Spleen (tissue), 11 donors: ENCODE results near the gene DHDH. TPM values are rescaled to one million over a fixed set of nuclear protein-coding genes. Genes with fewer than 3 reads are reported as not detected.

Source experiments
- DNase-seq: peaks from one replicate; pipeline ENCODE4 v3.0.0-alpha.2; 2020
- H3K27ac ChIP-seq, 8 donors: fragments of 200-600 bp; sonication (generic) in 7 of 8; 1 replicate in 4 of 8; 2 replicates in 4 of 8; pipeline versions ENCODE4 v1.5.0 to v1.8.0; 2016 to 2021; ENCODE audit warnings: inconsistent platforms in 4 of 8, mild to moderate bottlenecking in 4 of 8, moderate library complexity in 1 of 8
- H3K27me3 ChIP-seq, 7 donors: fragments of 200-600 bp; sonication (generic) in 6 of 7; replicated peaks in 1 of 7; 1 replicate in 4 of 7; 2 replicates in 3 of 7; pipeline versions ENCODE4 v1.5.0 to v1.8.0; 2016 to 2021; ENCODE audit warnings: inconsistent platforms in 3 of 7, mild to moderate bottlenecking in 1 of 7
- H3K36me3 ChIP-seq, 6 donors: fragments of 200-600 bp; sonication (generic) in 5 of 6; 1 replicate in 4 of 6; 2 replicates in 2 of 6; pipeline versions ENCODE4 v1.5.0 to v1.8.0; 2016 to 2021; ENCODE audit warnings: inconsistent platforms in 2 of 6
- H3K4me1 ChIP-seq, 6 donors: fragments of 200-600 bp; sonication (generic) in 5 of 6; 1 replicate in 3 of 6; 2 replicates in 3 of 6; pipeline versions ENCODE4 v1.5.0 to v1.8.0; 2016 to 2021; ENCODE audit warnings: inconsistent platforms in 3 of 6
- H3K4me3 ChIP-seq, 8 donors: fragments of 200-600 bp; sonication (generic) in 7 of 8; 1 replicate in 4 of 8; 2 replicates in 4 of 8; pipeline versions ENCODE4 v1.5.0 to v1.8.0; 2016 to 2021; ENCODE audit warnings: inconsistent platforms in 4 of 8, mild to moderate bottlenecking in 4 of 8, moderate library complexity in 2 of 8
- H3K9me3 ChIP-seq, 8 donors: fragments of 200-600 bp; sonication (generic) in 7 of 8; 1 replicate in 4 of 8; 2 replicates in 4 of 8; pipeline versions ENCODE4 v1.5.0 to v1.8.0; 2016 to 2021; ENCODE audit warnings: inconsistent platforms in 4 of 8
- POLR2A ChIP-seq, 3 donors: fragments of 450-650 bp; IDR thresholded peaks; one replicate each; pipeline ENCODE4 v1.5.1; 2017; ENCODE audit warnings: antibody characterized with exemption in 3 of 3, mild to moderate bottlenecking in 1 of 3
- POLR2AphosphoS5 ChIP-seq, 3 donors: sonication (generic); formaldehyde crosslinking; IDR thresholded peaks; one replicate each; pipeline ENCODE4 v1.5.1; 2017; ENCODE audit warnings: antibody characterized with exemption in 3 of 3
- WGBS, 5 donors: extraction: QIAGEN DNeasy Blood & Tissue Kit in 3 of 5; methylation state at CpG; one replicate each; pipeline versions ENCODE4 v1.1.5 to v1.1.7; 2013 to 2018; 5-methylcytosine and 5-hydroxymethylcytosine counted together
- intact Hi-C: fragments of 100-400 bp; cut with DNase I; formaldehyde crosslinking; loops from one replicate; pipeline ENCODE4 v1.15.0; 2023; ENCODE audit warnings: low total_unique reads
- polyA plus RNA-seq, 3 donors: library from polyadenylated mRNA; stranded (reverse); fragments of 200-250 nt; gene quantifications; one replicate each; pipeline ENCODE4 v1.2.1, GENCODE V29; 2013
- total RNA-seq, 7 donors: library from RNA; depleted of rRNA in 3 of 7; stranded (reverse); fragments of >200 nt in 3 of 7; fragmentation: NEBNext Ultra II Directional in 4 of 7; extraction: Animal tissue kit (Norgen Biotek cat#: 25700) in 4 of 7; gene quantifications; one replicate each; pipeline versions ENCODE4 v1.1.0 to v1.2.1, GENCODE V29; 2016 to 2021
- TF ChIP-seq, protein P1 (sequence below), 11 experiments: fragments of 200-600 bp in 7 of 11; fragments of 450-650 bp in 4 of 11; sonication (generic) in 4 of 11; IDR thresholded peaks in 8 of 11; conservative IDR thresholded peaks in 3 of 11; 1 replicate in 7 of 11; 2 replicates in 4 of 11; pipeline versions ENCODE4 v1.4.0 to v1.8.0; 2016 to 2021; ENCODE audit warnings: antibody characterized with exemption in 11 of 11, inconsistent platforms in 4 of 11, mild to moderate bottlenecking in 1 of 11
- donor health status: healthy with polysubstance abuse.
- donor health status: DM: no; HTN: no; CAD: no; lungs with moderate emphysema.
- donor health status: DM: no; HTN: no; CAD: no.
- donor health status: Bipolar disorder and iron deficiency.
- donor health status: healthy.
- donor health status: DM: no; HTN: no; CAD: no.
- donor health status: DM: yes; HTN: yes; CAD: no.

Gene DHDH
- total and polyA plus RNA-seq, 10 donors, result 0.51 to 4.5 (median 2.1) TPM; not detected in 1

DNA sequence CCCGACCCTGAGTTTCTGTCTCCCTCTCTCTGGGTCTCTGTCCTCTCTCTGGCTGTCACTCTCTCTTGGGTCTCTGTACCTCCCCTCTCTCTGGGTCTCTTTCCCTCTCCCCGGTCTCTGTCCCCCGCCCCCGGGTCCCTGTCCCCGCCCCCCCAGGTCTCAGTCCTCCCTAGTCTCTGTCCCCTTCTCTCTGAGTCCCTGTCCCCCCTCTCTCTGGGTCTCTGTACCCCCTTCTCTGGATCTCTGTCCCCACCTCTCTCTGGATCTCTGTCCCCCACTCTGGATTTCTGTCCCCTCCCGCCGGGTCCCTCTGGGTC lies 29.3 kb downstream of the DHDH start:
- peaks cover 3 to 50% (median 16%) of the 10 kb centered on the region in 6 donors for H3K36me3 ChIP-seq
- no peak for DNase-seq
- peaks cover 34 to 92% (median 72%) of the 10 kb centered on the region in 6 donors for H3K4me1 ChIP-seq
- no peaks in the 10 kb centered on the region for H3K27me3 ChIP-seq
- intact Hi-C loops, result loop anchor here (10.0 kb wide), 1 partner anchor 88 kb away; the partner anchor contains the start of gene PPP1R15A
- WGBS, 5 donors, result 25 to 46% (median 30%) methylated on average over 6 to 7 of the region's 7 CpGs
- no peaks in the 10 kb centered on the region for H3K9me3 ChIP-seq
- H3K27ac ChIP-seq, result peak overlapping the region; percentile 70 to 98 (median 96)
- peak overlapping the region in 3 of 8 donors; percentile 14 to 99 (median 24) for H3K4me3 ChIP-seq
- TF ChIP-seq, protein P1, sequence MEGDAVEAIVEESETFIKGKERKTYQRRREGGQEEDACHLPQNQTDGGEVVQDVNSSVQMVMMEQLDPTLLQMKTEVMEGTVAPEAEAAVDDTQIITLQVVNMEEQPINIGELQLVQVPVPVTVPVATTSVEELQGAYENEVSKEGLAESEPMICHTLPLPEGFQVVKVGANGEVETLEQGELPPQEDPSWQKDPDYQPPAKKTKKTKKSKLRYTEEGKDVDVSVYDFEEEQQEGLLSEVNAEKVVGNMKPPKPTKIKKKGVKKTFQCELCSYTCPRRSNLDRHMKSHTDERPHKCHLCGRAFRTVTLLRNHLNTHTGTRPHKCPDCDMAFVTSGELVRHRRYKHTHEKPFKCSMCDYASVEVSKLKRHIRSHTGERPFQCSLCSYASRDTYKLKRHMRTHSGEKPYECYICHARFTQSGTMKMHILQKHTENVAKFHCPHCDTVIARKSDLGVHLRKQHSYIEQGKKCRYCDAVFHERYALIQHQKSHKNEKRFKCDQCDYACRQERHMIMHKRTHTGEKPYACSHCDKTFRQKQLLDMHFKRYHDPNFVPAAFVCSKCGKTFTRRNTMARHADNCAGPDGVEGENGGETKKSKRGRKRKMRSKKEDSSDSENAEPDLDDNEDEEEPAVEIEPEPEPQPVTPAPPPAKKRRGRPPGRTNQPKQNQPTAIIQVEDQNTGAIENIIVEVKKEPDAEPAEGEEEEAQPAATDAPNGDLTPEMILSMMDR (IDR thresholded peaks at IDR 0.05 in 8 of 11, conservative IDR thresholded peaks at IDR 0.05 in 3 of 11), result no peak
- TF ChIP-seq POLR2A (IDR thresholded peaks at IDR 0.05) (no peak), POLR2AphosphoS5 (IDR thresholded peaks at IDR 0.05) (no peak)

DNA sequence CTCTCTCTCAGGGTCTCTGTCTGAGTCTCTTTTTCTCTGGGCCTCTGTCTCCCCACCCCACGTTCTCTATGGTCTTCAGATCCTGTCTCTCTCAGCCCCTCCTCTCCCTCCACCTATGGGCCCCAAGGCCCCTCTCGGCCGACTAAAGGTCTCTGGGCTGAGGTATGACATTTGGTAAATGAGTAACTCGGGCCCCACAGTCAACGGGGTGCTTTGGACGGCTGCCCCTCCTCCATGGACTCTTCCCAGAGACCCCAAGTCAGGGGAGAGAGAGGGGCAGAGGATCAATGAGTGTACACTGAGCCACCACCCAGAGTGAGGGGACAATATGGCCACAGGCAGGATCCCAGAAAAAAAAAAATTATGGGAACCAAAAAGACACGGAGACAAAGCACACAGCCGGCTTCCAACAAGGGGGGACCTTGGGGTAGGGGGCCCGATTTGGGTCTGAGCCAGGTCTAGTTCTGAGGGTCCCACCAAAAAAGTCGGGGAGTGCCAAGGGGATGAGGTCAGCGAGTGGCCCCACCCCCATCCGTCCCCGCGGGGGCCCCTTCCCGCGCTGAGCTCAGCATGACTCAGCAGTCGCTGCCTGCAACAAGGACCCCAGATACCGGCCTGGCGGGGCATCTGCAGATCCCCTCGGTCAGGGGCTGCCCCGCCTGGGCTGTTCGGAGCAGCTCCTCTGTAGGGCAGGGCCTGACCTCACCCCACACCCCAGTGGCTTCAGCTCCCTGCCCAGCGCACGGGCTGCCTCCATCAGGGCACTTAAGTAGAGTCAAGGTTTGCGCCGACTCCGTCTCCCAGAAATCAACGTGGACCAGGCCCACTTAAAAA lies 30.1 kb downstream of the DHDH start:
- TF ChIP-seq POLR2A (IDR thresholded peaks at IDR 0.05) (no peak), POLR2AphosphoS5 (IDR thresholded peaks at IDR 0.05) (peak; percentile 86 to 91 (median 87))
- TF ChIP-seq, protein P1 (IDR thresholded peaks at IDR 0.05 in 8 of 11, conservative IDR thresholded peaks at IDR 0.05 in 3 of 11), result no peak
- Histone ChIP-seq H3K27ac (peak overlapping the region; percentile 81 to 98 (median 97)), H3K4me1 (peaks cover 35 to 92% (median 79%) of the 10 kb centered on the region in 6 donors), H3K27me3 (no peaks in the 10 kb centered on the region), H3K9me3 (no peaks in the 10 kb centered on the region), H3K36me3 (peaks cover 3 to 50% (median 23%) of the 10 kb centered on the region in 6 donors), H3K4me3 (peak overlapping the region in 7 of 8 donors; percentile 20 to 99 (median 88))
- DNase-seq, result peak; percentile 95
- WGBS, 5 donors, result 6 to 11% (median 8%) methylated on average over 14 to 28 of the region's 28 CpGs
- intact Hi-C loops, result loop anchor here (10.0 kb wide), 1 partner anchor 89 kb away; the partner anchor contains the start of gene PPP1R15A

DNA sequence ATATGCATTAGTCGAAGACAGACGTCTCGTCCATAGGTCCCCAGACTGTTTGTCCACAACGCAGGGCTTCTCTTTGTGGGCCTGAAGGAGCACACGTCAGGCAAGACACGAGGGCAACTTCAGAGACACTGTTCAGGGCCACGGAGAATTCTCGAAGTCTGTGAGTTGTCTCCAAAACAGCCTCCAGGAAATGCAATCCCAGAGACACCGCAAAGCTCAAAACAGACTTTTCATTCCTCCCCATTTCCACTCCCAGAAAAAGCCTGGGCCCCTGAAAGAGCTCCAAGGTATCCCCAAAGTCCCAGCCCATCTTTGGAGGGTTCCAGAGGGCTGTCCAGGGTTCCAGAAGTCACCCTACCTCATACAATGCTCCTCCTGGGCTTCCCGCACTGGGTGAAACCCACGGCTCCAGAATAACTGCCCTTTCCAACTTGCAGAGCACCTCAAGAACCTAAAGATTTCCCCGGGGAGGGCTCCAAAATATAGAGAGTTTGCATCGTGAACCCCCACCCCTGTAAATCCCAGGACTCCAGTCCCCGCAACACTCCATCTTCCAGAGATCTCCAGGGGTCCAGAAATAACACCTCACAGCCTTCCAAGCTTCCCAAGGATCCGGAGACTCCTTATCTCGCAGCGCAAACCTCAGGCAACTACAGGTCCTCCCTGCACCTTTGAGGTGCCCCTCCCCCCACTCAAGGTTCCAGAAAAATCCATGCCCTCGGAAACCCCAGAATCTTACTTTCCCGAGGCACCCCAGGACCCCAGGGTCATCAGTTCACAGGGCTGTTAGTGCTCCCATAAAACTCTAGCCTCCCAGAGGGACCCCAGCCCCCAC lies 30.9 kb downstream of the DHDH start:
- WGBS, 5 donors, result 13 to 20% (median 17%) methylated on average over 19 of the region's 19 CpGs
- H3K27ac ChIP-seq, result peak overlapping the region; percentile 81 to 98 (median 97)
- intact Hi-C loops, result loop anchor here (10.0 kb wide), 1 partner anchor 90 kb away; the partner anchor contains the start of gene PPP1R15A
- H3K27me3 ChIP-seq, result no peaks in the 10 kb centered on the region
- TF ChIP-seq, protein P1 (IDR thresholded peaks at IDR 0.05 in 8 of 11, conservative IDR thresholded peaks at IDR 0.05 in 3 of 11), result no peak
- TF ChIP-seq POLR2AphosphoS5 (IDR thresholded peaks at IDR 0.05), result no peak
- TF ChIP-seq POLR2A (IDR thresholded peaks at IDR 0.05), result no peak
- H3K9me3 ChIP-seq, result no peaks in the 10 kb centered on the region
- peaks cover 3 to 57% (median 30%) of the 10 kb centered on the region in 6 donors for H3K36me3 ChIP-seq
- no peak for DNase-seq
- peaks cover 35 to 91% (median 81%) of the 10 kb centered on the region in 6 donors for H3K4me1 ChIP-seq
- peak overlapping the region; percentile 74 to 99 (median 92) for H3K4me3 ChIP-seq
